CD14-positive monocyte (primary cell): ENCODE data around the gene PARVG. TPM values are rescaled to one million over a fixed set of nuclear protein-coding genes. Genes with fewer than 3 reads are reported as not detected.
A peak's percentile ranks its signal among the peaks of the same experiment; 100 is the strongest.

Experiments used
- DNase-seq, 3 donors: peaks; one replicate each; pipeline ENCODE4 v3.0.0-alpha.2; 2011 to 2022
- H2AFZ ChIP-seq: 2 replicates; pipeline ENCODE4 v1.6.0; 2012; ENCODE audit warnings: mild to moderate bottlenecking, low read depth, low read length, inconsistent platforms; ENCODE audit not compliant: insufficient read depth, poor library complexity, severe bottlenecking
- H3K27ac ChIP-seq, 2 donors: 1 replicate in 1 of 2; 2 replicates in 1 of 2; pipeline ENCODE4 v1.5.1; 2012 to 2013; ENCODE audit warnings: low read length in 2 of 2, control low read depth in 1 of 2, inconsistent platforms in 1 of 2, low read depth in 1 of 2, mild to moderate bottlenecking in 1 of 2
- H3K27me3 ChIP-seq, 2 donors: one replicate each; pipeline versions ENCODE4 v1.6.0 to v1.6.1; 2011 to 2013; ENCODE audit warnings: low read length in 2 of 2; ENCODE audit not compliant: control insufficient read depth in 2 of 2, insufficient read depth in 2 of 2
- H3K36me3 ChIP-seq, 2 donors: replicated peaks in 1 of 2; 1 replicate in 1 of 2; 2 replicates in 1 of 2; pipeline versions ENCODE4 v1.5.1 to v1.6.1; 2012 to 2013; ENCODE audit warnings: low read length in 2 of 2, control low read depth in 1 of 2, inconsistent platforms in 1 of 2, mild to moderate bottlenecking in 1 of 2; ENCODE audit not compliant: insufficient read depth in 2 of 2, control insufficient read depth in 1 of 2
- H3K4me1 ChIP-seq, 2 donors: 1 replicate in 1 of 2; 2 replicates in 1 of 2; pipeline versions ENCODE4 v1.5.1 to v1.6.1; 2012 to 2013; ENCODE audit warnings: low read length in 2 of 2, control low read depth in 1 of 2, inconsistent platforms in 1 of 2, mild to moderate bottlenecking in 1 of 2, moderate library complexity in 1 of 2; ENCODE audit not compliant: insufficient read depth in 2 of 2, control insufficient read depth in 1 of 2
- H3K4me2 ChIP-seq: replicated peaks from 2 replicates; pipeline ENCODE3; 2012; ENCODE audit warnings: low read length, moderate library complexity, mild to moderate bottlenecking; ENCODE audit not compliant: poor library complexity, severe bottlenecking; ENCODE audit errors: extremely low read depth
- H3K4me3 ChIP-seq, 3 experiments: fragments of 200-600 bp in 1 of 3; sonication (generic) in 1 of 3; replicated peaks in 1 of 3; 1 replicate in 2 of 3; 2 replicates in 1 of 3; pipeline ENCODE4 v1.5.1; 2011 to 2013; ENCODE audit warnings: low read length in 3 of 3, mild to moderate bottlenecking in 3 of 3, control low read depth in 2 of 3, low read depth in 2 of 3, inconsistent platforms in 1 of 3, moderate library complexity in 1 of 3
- H3K79me2 ChIP-seq: 2 replicates; pipeline ENCODE4 v1.6.0; 2012; ENCODE audit warnings: mild to moderate bottlenecking, control low read depth, inconsistent platforms, low read length, moderate library complexity; ENCODE audit not compliant: insufficient read depth
- H3K9ac ChIP-seq: 2 replicates; pipeline ENCODE4 v1.6.0; 2017; ENCODE audit warnings: low read length, mild to moderate bottlenecking; ENCODE audit not compliant: insufficient read depth, poor library complexity, severe bottlenecking
- H3K9me3 ChIP-seq, 2 donors: replicated peaks in 1 of 2; 1 replicate in 1 of 2; 2 replicates in 1 of 2; pipeline versions ENCODE4 v1.5.1 to v1.6.1; 2012 to 2013; ENCODE audit warnings: low read length in 2 of 2, control low read depth in 1 of 2; ENCODE audit not compliant: control insufficient read depth in 1 of 2, insufficient read depth in 1 of 2
- H4K20me1 ChIP-seq: 2 replicates; pipeline ENCODE4 v1.6.0; 2012; ENCODE audit warnings: mild to moderate bottlenecking, low read length, control low read depth, moderate library complexity; ENCODE audit not compliant: insufficient read depth
- H3K27ac Mint-ChIP-seq, 7 donors: one replicate each; pipeline ENCODE4 v1.8.0; 2020; ENCODE audit warnings: mild to moderate bottlenecking in 7 of 7, mixed read lengths in 7 of 7, moderate library complexity in 6 of 7, inconsistent platforms in 2 of 7
- H3K27me3 Mint-ChIP-seq, 3 donors: one replicate each; pipeline ENCODE4 v1.8.0; 2021 to 2022; ENCODE audit warnings: low read depth in 3 of 3, mild to moderate bottlenecking in 3 of 3, mixed read lengths in 3 of 3, moderate library complexity in 3 of 3, inconsistent platforms in 1 of 3
- H3K36me3 Mint-ChIP-seq, 2 donors: one replicate each; pipeline ENCODE4 v1.8.0; 2020; ENCODE audit warnings: mixed read lengths in 2 of 2, inconsistent platforms in 1 of 2, mild to moderate bottlenecking in 1 of 2
- H3K4me1 Mint-ChIP-seq: one replicate; pipeline ENCODE4 v1.8.0; 2020; ENCODE audit warnings: mild to moderate bottlenecking, mixed read lengths
- H3K4me3 Mint-ChIP-seq, 2 donors: one replicate each; pipeline ENCODE4 v1.8.0; 2020; ENCODE audit warnings: mild to moderate bottlenecking in 2 of 2, mixed read lengths in 2 of 2, moderate library complexity in 1 of 2
- H3K9me3 Mint-ChIP-seq, 7 donors: one replicate each; pipeline ENCODE4 v1.8.0; 2020 to 2022; ENCODE audit warnings: mixed read lengths in 7 of 7, mild to moderate bottlenecking in 6 of 7, moderate library complexity in 6 of 7, inconsistent platforms in 2 of 7
- WGBS: methylation state at CpG from one replicate; pipeline ENCODE4 v1.1.5; 2013; ENCODE audit warnings: missing lambda C conversion rate; ENCODE audit not compliant: insufficient coverage; 5-methylcytosine and 5-hydroxymethylcytosine counted together
- intact Hi-C, 2 donors: fragments of 100-400 bp; cut with micrococcal nuclease; formaldehyde crosslinking; loops; one replicate each; pipeline versions ENCODE4 v1.15.0 to v1.15.1; 2023
- polyA plus RNA-seq, 3 donors: library from polyadenylated mRNA; depleted of rRNA in 1 of 3; unstranded in 2 of 3; stranded (reverse) in 1 of 3; fragments of 300-500 nt in 2 of 3; fragments of >200 nt in 1 of 3; fragmentation: Illumina TruSeq in 2 of 3; gene quantifications; 1 replicate in 2 of 3; 2 replicates in 1 of 3; pipeline ENCODE4 v1.2.3, GENCODE V29; 2012 to 2021
- TF ChIP-seq, protein P1 (sequence below): fragments of 200-600 bp; IDR thresholded peaks from one replicate; pipeline ENCODE4 v1.8.0; 2022; ENCODE audit warnings: antibody characterized with exemption, mild to moderate bottlenecking

PARVG gene
- polyA plus RNA-seq, 3 donors: 169 to 577 (median 190) TPM

- H3K27me3 ChIP-seq: no peaks in the 10 kb centered on the region
- no peak for DNase-seq
- H2AFZ ChIP-seq: no peak overlapping the region
- H4K20me1 ChIP-seq: peaks cover 17% of the 10 kb centered on the region
- TF ChIP-seq, protein P1, sequence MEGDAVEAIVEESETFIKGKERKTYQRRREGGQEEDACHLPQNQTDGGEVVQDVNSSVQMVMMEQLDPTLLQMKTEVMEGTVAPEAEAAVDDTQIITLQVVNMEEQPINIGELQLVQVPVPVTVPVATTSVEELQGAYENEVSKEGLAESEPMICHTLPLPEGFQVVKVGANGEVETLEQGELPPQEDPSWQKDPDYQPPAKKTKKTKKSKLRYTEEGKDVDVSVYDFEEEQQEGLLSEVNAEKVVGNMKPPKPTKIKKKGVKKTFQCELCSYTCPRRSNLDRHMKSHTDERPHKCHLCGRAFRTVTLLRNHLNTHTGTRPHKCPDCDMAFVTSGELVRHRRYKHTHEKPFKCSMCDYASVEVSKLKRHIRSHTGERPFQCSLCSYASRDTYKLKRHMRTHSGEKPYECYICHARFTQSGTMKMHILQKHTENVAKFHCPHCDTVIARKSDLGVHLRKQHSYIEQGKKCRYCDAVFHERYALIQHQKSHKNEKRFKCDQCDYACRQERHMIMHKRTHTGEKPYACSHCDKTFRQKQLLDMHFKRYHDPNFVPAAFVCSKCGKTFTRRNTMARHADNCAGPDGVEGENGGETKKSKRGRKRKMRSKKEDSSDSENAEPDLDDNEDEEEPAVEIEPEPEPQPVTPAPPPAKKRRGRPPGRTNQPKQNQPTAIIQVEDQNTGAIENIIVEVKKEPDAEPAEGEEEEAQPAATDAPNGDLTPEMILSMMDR: no peak
- peaks cover 32% of the 10 kb centered on the region for H3K4me1 Mint-ChIP-seq
- no peaks in the 10 kb centered on the region for H3K79me2 ChIP-seq
- peaks cover under 1 to 10% of the 10 kb centered on the region in 2 donors for H3K36me3 ChIP-seq
- H3K4me3 Mint-ChIP-seq: peak overlapping the region in 1 of 2 donors; percentile 86
- H3K27ac ChIP-seq: no peak overlapping the region
- 70% methylated on average over 6 of the region's 6 CpGs for WGBS
- H3K9ac ChIP-seq: no peak overlapping the region
- H3K36me3 Mint-ChIP-seq: peaks cover 4 to 9% of the 10 kb centered on the region in 2 donors
- no peaks in the 10 kb centered on the region for H3K27me3 Mint-ChIP-seq
- peaks cover 0 to 7% of the 10 kb centered on the region in 2 donors for H3K9me3 ChIP-seq
- intact Hi-C loops: no loop called here
- H3K4me1 ChIP-seq: peaks cover 6 to 12% of the 10 kb centered on the region in 2 donors
- H3K4me2 ChIP-seq: no peak overlapping the region
- H3K4me3 ChIP-seq: no peak overlapping the region
- peaks cover 0 to 4% (median 0%) of the 10 kb centered on the region in 7 donors for H3K9me3 Mint-ChIP-seq
- H3K27ac Mint-ChIP-seq: peak overlapping the region in 4 of 7 donors; percentile 79 to 91 (median 87)
Observed at GRCh38 chr22:44211256-44211945, 30.7 kb downstream of the PARVG start.

- DNase-seq: no peak
- peaks cover 0 to 9% of the 10 kb centered on the region in 2 donors for H3K36me3 ChIP-seq
- H3K9me3 ChIP-seq: peaks cover 0 to 7% of the 10 kb centered on the region in 2 donors
- no peak overlapping the region for H3K4me3 ChIP-seq
- TF ChIP-seq, protein P1: no peak
- H3K27ac ChIP-seq: no peak overlapping the region
- no peaks in the 10 kb centered on the region for H3K27me3 ChIP-seq
- peaks cover 2 to 9% of the 10 kb centered on the region in 2 donors for H3K36me3 Mint-ChIP-seq
- no peaks in the 10 kb centered on the region for H3K79me2 ChIP-seq
- no peak overlapping the region for H2AFZ ChIP-seq
- H4K20me1 ChIP-seq: peaks cover 11% of the 10 kb centered on the region
- no peak overlapping the region for H3K9ac ChIP-seq
- peaks cover 6 to 12% of the 10 kb centered on the region in 2 donors for H3K4me1 ChIP-seq
- peaks cover 29% of the 10 kb centered on the region for H3K4me1 Mint-ChIP-seq
- WGBS: 87% methylated on average over 7 of the region's 12 CpGs
- H3K27ac Mint-ChIP-seq: peak overlapping the region in 4 of 7 donors; percentile 79 to 91 (median 87)
- intact Hi-C loops: no loop called here
- peak overlapping the region in 1 of 2 donors; percentile 86 for H3K4me3 Mint-ChIP-seq
- H3K9me3 Mint-ChIP-seq: peaks cover 0 to 4% (median 0%) of the 10 kb centered on the region in 7 donors
- no peak overlapping the region for H3K4me2 ChIP-seq
- peaks cover 0 to 3% (median 1%) of the 10 kb centered on the region in 3 donors for H3K27me3 Mint-ChIP-seq
Observed at GRCh38 chr22:44211946-44212930, 31.5 kb downstream of the PARVG start.
